Limb (tissue), 2 donors: ENCODE data around the gene STX19.
"Not testable (repeated sequence)": the region's sequence is repeated elsewhere in the genome, so short reads cannot be mapped to it uniquely, and the experiment has no call there.

Experiments
- DNase-seq, 2 donors: peaks; one replicate each; pipeline ENCODE4 v3.0.0-alpha.2; 2016; ENCODE audit errors: extremely low spot score in 2 of 2

Gene STX19

DNA sequence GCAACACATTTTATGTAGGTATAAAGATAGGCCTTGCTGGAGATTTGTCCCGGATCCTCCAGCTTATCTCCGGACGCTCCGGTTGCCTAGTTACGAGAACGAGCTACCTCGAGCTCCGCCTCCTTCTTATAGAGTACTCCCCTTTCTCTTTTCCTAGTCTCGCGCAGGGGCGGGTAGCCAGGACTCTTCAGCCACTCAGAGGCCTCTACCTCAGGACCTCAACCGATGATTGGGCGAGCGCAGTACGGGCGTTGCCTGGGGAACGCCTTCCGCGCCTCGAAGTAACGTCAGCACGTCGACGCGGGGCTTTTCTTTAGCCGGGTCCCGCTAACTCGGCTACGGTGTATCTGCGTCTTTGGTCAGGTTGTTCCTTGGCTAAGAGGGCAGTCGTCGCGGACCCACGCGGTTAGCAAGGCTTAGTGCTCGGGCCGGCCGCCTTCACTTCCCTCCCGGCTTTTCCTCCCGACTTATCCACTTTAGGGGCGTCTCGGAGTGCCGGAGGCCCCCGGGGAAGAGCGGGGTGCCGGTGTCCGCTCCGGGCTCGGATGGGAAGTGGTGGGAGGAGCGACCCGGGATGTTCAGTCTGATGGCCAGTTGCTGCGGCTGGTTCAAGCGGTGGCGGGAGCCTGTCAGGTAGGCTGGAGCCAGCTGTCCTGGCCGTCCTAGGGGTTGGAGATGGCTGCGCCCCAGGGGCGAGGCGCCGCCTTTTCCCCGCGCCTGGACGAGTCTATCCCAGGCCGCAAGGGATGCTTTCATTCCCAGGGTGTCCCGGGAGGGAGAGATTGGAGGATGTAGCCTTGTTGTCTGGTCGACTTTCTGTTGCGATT, 48.3 kb downstream of the STX19 start, which contains the start of gene ARL13B:
Gene ARL13B (plus strand): TSS at position 306 of the 827 bp plus-strand sequence. CDS start 269 bp downstream, at position 575.
- peak; percentile 94 to 99 for DNase-seq

DNA sequence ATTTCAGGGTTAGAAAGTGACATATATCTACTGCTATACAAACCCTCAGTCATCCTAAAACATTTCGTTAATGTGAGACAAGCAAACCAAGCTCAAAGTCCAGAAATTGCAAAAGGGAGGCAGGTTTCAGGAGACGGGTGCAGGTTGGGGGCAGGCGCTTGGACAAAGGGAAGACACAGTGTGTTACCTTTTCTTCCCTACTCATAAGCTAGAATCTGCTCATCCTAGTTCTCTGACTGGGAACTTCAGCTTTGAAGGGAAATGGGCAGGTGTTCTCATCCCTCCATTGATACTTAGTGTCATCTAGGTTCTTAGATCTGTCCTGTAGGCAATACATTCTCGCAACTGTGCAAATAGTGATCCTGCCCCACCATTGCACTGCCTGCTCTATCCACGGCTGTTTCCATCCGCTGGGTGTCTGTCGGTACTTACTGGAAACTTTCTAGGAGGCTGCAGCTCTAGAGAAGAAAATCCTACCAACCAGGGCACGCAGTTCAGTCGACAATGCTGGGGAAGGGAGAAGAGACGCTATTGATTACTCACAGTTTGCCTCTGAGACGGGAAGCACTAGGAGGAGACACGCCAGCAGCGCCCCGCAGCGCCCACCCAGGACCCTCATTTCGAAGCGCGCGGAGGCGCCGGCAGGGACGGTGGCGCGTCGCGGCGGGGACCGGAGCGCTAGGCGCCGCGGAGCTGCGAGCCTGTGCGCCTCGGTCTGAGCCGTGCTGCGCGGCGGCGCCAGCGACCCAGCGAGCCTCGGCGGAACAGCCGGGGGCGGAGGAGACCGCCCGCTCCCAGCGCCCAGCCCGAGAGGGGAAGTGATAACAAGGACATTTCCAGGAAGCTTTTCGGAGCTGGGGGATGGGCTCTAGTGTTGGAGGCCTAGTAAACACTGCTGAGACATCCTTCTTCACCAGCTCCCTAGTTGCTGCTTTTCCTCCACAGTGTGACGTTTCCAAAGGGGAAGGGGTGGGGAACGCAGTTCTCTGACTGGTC, 55.0 kb downstream of the STX19 start, which contains the start of gene PROS1:
Gene PROS1 (minus strand): TSS at position 766 of the 996 bp plus-strand sequence. CDS start 147 bp downstream, at position 619.
- DNase-seq: peak; percentile 84 to 85

DNA sequence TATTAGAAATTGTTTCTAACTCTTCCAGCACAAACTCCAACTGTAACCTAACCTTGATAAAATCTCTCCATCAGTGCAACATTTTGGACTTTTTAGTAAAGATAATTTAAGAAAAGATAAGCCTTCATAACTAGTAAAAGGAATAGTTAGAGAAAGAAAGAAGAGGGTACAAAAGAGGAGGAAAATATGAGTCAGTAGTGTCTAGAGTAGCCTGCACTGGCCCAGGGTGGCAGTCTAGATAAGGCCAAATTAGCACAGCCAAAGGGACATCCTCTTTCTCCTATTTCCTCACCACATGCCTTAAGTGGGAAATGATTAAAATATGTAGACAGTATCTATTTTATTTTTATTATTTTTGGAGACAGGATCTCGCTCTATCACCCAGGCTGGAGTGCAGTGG, 58.4 kb downstream of the STX19 start:
- DNase-seq: no peak

DNA sequence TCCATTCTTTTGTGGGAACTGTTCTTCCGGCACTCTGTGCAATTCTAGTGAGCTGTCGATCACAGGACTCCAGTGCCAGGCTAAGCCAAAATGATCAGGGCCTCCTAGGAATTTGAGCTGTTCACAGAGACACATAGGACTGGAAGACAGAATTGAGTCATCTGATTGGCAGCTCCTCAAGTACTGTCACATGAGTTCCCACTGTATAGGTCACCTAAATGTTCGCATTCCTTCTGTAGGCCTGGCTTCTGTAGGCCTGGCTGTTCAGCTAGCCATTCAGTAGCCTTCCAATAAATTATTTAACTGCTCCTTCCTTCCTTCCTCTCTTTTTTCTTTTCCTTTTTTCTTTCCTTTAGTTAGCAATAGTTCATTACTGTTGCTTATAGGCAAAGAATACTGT, 59.0 kb downstream of the STX19 start:
- no peak for DNase-seq

DNA sequence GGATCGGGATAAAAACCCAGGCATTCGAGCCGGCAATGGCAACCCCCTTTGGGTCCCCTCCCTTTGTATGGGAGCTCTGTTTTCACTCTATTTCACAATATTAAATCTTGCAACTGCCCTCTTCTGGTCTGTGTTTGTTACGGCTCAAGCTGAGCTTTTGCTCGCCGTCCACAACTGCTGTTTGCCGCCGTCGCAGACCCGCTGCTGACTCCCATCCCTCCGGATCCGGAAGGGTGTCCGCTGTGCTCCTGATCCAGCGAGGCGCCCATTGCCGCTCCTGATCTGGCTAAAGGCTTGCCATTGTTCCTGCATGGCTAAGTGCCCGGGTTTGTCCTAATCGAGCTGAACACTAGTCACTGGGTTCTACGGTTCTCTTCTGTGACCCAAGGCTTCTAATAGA, 63.3 kb downstream of the STX19 start:
- not testable (repeated sequence) for DNase-seq
